C4-2B (cell line): Measurements from ENCODE around the gene PSMB9.

Experiments
- CTCF ChIP-seq: fragments of 450-650 bp; conservative IDR thresholded peaks from 2 replicates; pipeline ENCODE4 v1.5.1; 2017; ENCODE audit warnings: mild to moderate bottlenecking
- ZFX ChIP-seq: fragments of 450-650 bp; IDR thresholded peaks from 2 replicates; pipeline ENCODE4 v1.6.1; 2017

GRCh38 chr6:32851025-32851424 is 3.0 kb upstream of the PSMB9 start:
- TF ChIP-seq CTCF (no peak), ZFX (no peak)
